HCT116 (cell line): ENCODE data around the gene HOXB3. TPM values are rescaled to one million over a fixed set of nuclear protein-coding genes. Genes with fewer than 3 reads are reported as not detected.

Source experiments
- ATAC-seq: fragments of 200-7000 bp; cut with Tn5 transposase; 2 replicates; pipeline ENCODE4 v1.9.1; 2020; ENCODE audit warnings: mild to moderate bottlenecking, moderate library complexity
- BruUV-seq: library from RNA; stranded (reverse); fragments of 400-500 nt; replicated peaks from 2 replicates; lab custom pipeline; 2021; lab: Mats Ljungman, UMichigan
- CTCF ChIA-PET: fragments of 300-600 bp; sonication (Branson Sonifier 250); formaldehyde crosslinking; loops from one replicate; lab custom pipeline; 2021; ENCODE audit warnings: antibody characterized with exemption; lab: Charles Lee
- POLR2A ChIA-PET: fragments of 300-600, 350-600 bp; sonication (Branson Sonifier 250); formaldehyde crosslinking; loops from one replicate; lab custom pipeline; 2021; ENCODE audit warnings: antibody characterized with exemption; lab: Charles Lee
- RAD21 ChIA-PET, 2 experiments: fragments of 300-600 bp; sonication (Branson Sonifier 250); formaldehyde crosslinking; loops; one replicate each; lab custom pipeline; 2023; ENCODE audit warnings: low total read pairs in 2 of 2; ENCODE audit not compliant: uncharacterized antibody in 2 of 2, unreplicated experiment in 2 of 2, low non-redundant PET in 1 of 2; lab: Charles Lee
- DNase-seq: peaks from one replicate; pipeline ENCODE4 v3.0.0-alpha.2; 2010; ENCODE audit warnings: low read depth, low spot score
- H2AFZ ChIP-seq: fragments of 200-600 bp; shearing (Covaris generic), sonication (generic); 2 replicates; pipeline ENCODE4 v1.6.1; 2017; ENCODE audit warnings: low read depth, mixed run types, mixed read lengths, antibody characterized with exemption, low read length; ENCODE audit not compliant: poor library complexity, severe bottlenecking
- H3K27ac ChIP-seq: 2 replicates; pipeline ENCODE4 v1.5.1; 2012; ENCODE audit warnings: low read depth, low read length
- H3K27me3 ChIP-seq: fragments of 200-600 bp; sonication (generic); 2 replicates; pipeline ENCODE4 v1.6.1; 2016; ENCODE audit warnings: mixed run types, low read length, mixed read lengths; ENCODE audit not compliant: insufficient read depth
- H3K36me3 ChIP-seq, 2 experiments: fragments of 200-500 bp in 1 of 2; fragments of 200-600 bp in 1 of 2; sonication (Bioruptor generic) in 1 of 2; sonication (generic) in 1 of 2; 2 replicates each; pipeline versions ENCODE4 v1.5.1 to v1.6.1; 2014 to 2016; ENCODE audit warnings: low read length in 2 of 2, inconsistent platforms in 1 of 2, mixed read lengths in 1 of 2, mixed run types in 1 of 2; ENCODE audit not compliant: insufficient read depth in 2 of 2, control insufficient read depth in 1 of 2
- H3K4me1 ChIP-seq, 2 experiments: fragments of 200-600 bp in 1 of 2; sonication (generic) in 1 of 2; 2 replicates each; pipeline versions ENCODE4 v1.5.1 to v1.6.1; 2012 to 2017; ENCODE audit warnings: low read length in 2 of 2, inconsistent platforms in 1 of 2, mild to moderate bottlenecking in 1 of 2, mixed read lengths in 1 of 2, mixed run types in 1 of 2, moderate library complexity in 1 of 2; ENCODE audit not compliant: insufficient read depth in 2 of 2, control insufficient read depth in 1 of 2
- H3K4me2 ChIP-seq: fragments of 200-600 bp; sonication (generic); 2 replicates; pipeline ENCODE4 v1.6.1; 2017; ENCODE audit warnings: mixed run types, low read length, mixed read lengths
- H3K4me3 ChIP-seq, 2 experiments: fragments of 200-600 bp in 1 of 2; sonication (generic) in 1 of 2; replicated peaks in 1 of 2; 2 replicates each; pipeline ENCODE4 v1.5.1; 2011 to 2016; ENCODE audit warnings: low read length in 2 of 2, control low read depth in 1 of 2, low read depth in 1 of 2, mild to moderate bottlenecking in 1 of 2, mixed read lengths in 1 of 2, mixed run types in 1 of 2
- H3K79me2 ChIP-seq: fragments of 200-600 bp; sonication (generic); 2 replicates; pipeline ENCODE4 v1.6.1; 2017; ENCODE audit warnings: mild to moderate bottlenecking, mixed run types, low read length, moderate library complexity, mixed read lengths; ENCODE audit not compliant: insufficient read depth
- H3K9ac ChIP-seq: fragments of 200-600 bp; sonication (generic); 2 replicates; pipeline ENCODE4 v1.6.1; 2016; ENCODE audit warnings: low read length, mixed read lengths
- H3K9me2 ChIP-seq: fragments of 200-600 bp; sonication (generic), shearing (Covaris generic); 2 replicates; pipeline ENCODE4 v1.6.1; 2017; ENCODE audit warnings: mixed run types, mild to moderate bottlenecking, moderate library complexity; ENCODE audit not compliant: insufficient read depth
- H3K9me3 ChIP-seq, 2 experiments: fragments of 200-500 bp in 1 of 2; fragments of 200-600 bp in 1 of 2; sonication (Bioruptor generic) in 1 of 2; sonication (generic) in 1 of 2; 2 replicates each; pipeline ENCODE4 v1.6.1; 2014 to 2017; ENCODE audit warnings: low read length in 2 of 2, mixed read lengths in 2 of 2, inconsistent platforms in 1 of 2, low read depth in 1 of 2, mild to moderate bottlenecking in 1 of 2, mixed run types in 1 of 2, moderate library complexity in 1 of 2; ENCODE audit not compliant: control insufficient read depth in 1 of 2, insufficient read depth in 1 of 2
- H4K20me1 ChIP-seq: fragments of 200-600 bp; sonication (generic), shearing (Covaris generic); 2 replicates; pipeline ENCODE4 v1.6.1; 2017; ENCODE audit warnings: mixed run types, mild to moderate bottlenecking, moderate library complexity; ENCODE audit not compliant: insufficient read depth
- ATF3 ChIP-seq: IDR thresholded peaks from 2 replicates; pipeline ENCODE4 v1.6.1; 2012
- ELF1 ChIP-seq: IDR thresholded peaks from 2 replicates; pipeline ENCODE4 v1.6.1; 2012; ENCODE audit warnings: low read depth, borderline replicate concordance
- EZH2phosphoT487 ChIP-seq: fragments of 200-600 bp; IDR thresholded peaks from 2 replicates; pipeline ENCODE4 v1.6.1; 2018; ENCODE audit warnings: antibody characterized with exemption, borderline replicate concordance
- JUND ChIP-seq: IDR thresholded peaks from 2 replicates; pipeline ENCODE4 v1.6.1; 2012
- MAX ChIP-seq: IDR thresholded peaks from 2 replicates; pipeline ENCODE4 v1.6.1; 2012
- REST ChIP-seq: IDR thresholded peaks from 2 replicates; pipeline ENCODE4 v1.6.1; 2012; ENCODE audit warnings: low read depth
- TCF7L2 ChIP-seq: IDR thresholded peaks from 2 replicates; pipeline ENCODE4 v1.7.0; 2011; ENCODE audit warnings: borderline replicate concordance, inconsistent platforms; ENCODE audit not compliant: insufficient read depth, insufficient read length; ENCODE audit errors: extremely low read depth
- intact Hi-C: fragments of 100-400 bp; cut with micrococcal nuclease; formaldehyde crosslinking; loops from 2 replicates; pipeline ENCODE4 v1.10.0; 2022
- total RNA-seq: library from RNA; stranded (reverse); gene quantifications from one replicate; pipeline ENCODE4 v1.2.1, GENCODE V29; 2021; ENCODE audit not compliant: unreplicated experiment

HOXB3 gene
- total RNA-seq, 1 experiment from 2014 or later, result 19.8 TPM

- no peak for DNase-seq
- no peaks in the 10 kb centered on the region for H3K9me2 ChIP-seq
- no peaks in the 10 kb centered on the region for H3K9me3 ChIP-seq
- intact Hi-C loops, result no loop called here
- H3K27ac ChIP-seq, result no peak overlapping the region
- no peaks in the 10 kb centered on the region for H4K20me1 ChIP-seq
- CTCF ChIA-PET, result no interaction called here
- H3K79me2 ChIP-seq, result peaks cover 43% of the 10 kb centered on the region
- H2AFZ ChIP-seq, result no peak overlapping the region
- TF ChIP-seq JUND (no peak), MAX (no peak), EZH2phosphoT487 (no peak), ELF1 (no peak), REST (no peak), TCF7L2 (no peak), ATF3 (no peak)
- RAD21 ChIA-PET, result no interaction called here
- H3K4me1 ChIP-seq, result no peaks in the 10 kb centered on the region
- H3K9ac ChIP-seq, result no peak overlapping the region
- H3K36me3 ChIP-seq, result no peaks in the 10 kb centered on the region
- H3K27me3 ChIP-seq, result no peaks in the 10 kb centered on the region
- no TSS peak for BruUV-seq
- H3K4me3 ChIP-seq, result no peak overlapping the region
- no peak overlapping the region for H3K4me2 ChIP-seq
- no peak for ATAC-seq
- POLR2A ChIA-PET, result no interaction called here
Measured at GRCh38 chr17:48565925-48566710, 23.9 kb downstream of the HOXB3 start.
